Ectodermal cell (in vitro differentiated cells): ENCODE measurements around the gene TCAIM.
"Not testable (repeated sequence)": the region's sequence is repeated elsewhere in the genome, so short reads cannot be mapped to it uniquely, and the experiment has no call there.

Experiments
- H3K27ac ChIP-seq: 2 replicates; pipeline ENCODE4 v1.7.0; 2013; ENCODE audit warnings: mild to moderate bottlenecking, low read depth, low read length; ENCODE audit not compliant: insufficient read depth, poor library complexity, severe bottlenecking
- H3K27me3 ChIP-seq: 2 replicates; pipeline ENCODE4 v1.7.0; 2013; ENCODE audit warnings: mild to moderate bottlenecking, low read length; ENCODE audit not compliant: insufficient read depth, control insufficient read depth, poor library complexity, severe bottlenecking
- H3K36me3 ChIP-seq: one replicate; pipeline ENCODE4 v1.7.0; 2013; ENCODE audit warnings: low read length; ENCODE audit not compliant: control insufficient read depth, insufficient read depth
- H3K4me1 ChIP-seq: one replicate; pipeline ENCODE4 v1.7.0; 2013; ENCODE audit warnings: low read length; ENCODE audit not compliant: control insufficient read depth, insufficient read depth
- H3K4me3 ChIP-seq: 2 replicates; pipeline ENCODE4 v1.7.0; 2013; ENCODE audit warnings: low read depth, low read length, control low read depth; ENCODE audit not compliant: insufficient read depth
- H3K9me3 ChIP-seq: 2 replicates; pipeline ENCODE4 v1.7.0; 2013; ENCODE audit warnings: mild to moderate bottlenecking, low read length, moderate library complexity; ENCODE audit not compliant: control insufficient read depth
- WGBS, 2 experiments: methylation state at CpG; one replicate each; pipeline ENCODE4 v1.1.7; 2013; ENCODE audit warnings: missing lambda C conversion rate in 2 of 2; 5-methylcytosine and 5-hydroxymethylcytosine counted together

TCAIM gene

DNA sequence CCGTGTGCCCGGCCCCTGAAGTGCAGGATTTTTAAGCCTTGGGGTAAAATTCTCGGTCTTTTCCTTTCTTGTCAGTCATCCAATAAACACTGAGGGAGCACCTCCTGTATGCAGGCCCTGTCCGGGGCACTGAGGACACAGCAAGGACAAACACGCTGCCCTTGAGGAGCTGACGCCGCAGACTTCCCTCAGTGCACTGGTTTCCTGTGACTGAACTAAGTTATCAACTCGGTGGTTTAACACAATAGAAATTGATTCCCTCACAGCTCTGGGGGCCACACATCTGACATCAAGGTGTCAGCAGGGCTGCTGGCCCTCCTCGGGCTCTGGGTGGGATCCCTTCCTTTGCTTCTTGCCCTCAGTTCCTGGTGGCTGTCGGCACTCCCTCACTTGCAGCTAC lies 73.8 kb downstream of the TCAIM start:
- 86 to 89% methylated on average over 10 of the region's 10 CpGs for WGBS, 2 experiments
- H3K9me3 ChIP-seq, result no peaks in the 10 kb centered on the region
- H3K4me3 ChIP-seq, result no peak overlapping the region
- no peaks in the 10 kb centered on the region for H3K36me3 ChIP-seq
- H3K27me3 ChIP-seq, result no peaks in the 10 kb centered on the region
- H3K4me1 ChIP-seq, result no peaks in the 10 kb centered on the region
- H3K27ac ChIP-seq, result no peak overlapping the region

DNA sequence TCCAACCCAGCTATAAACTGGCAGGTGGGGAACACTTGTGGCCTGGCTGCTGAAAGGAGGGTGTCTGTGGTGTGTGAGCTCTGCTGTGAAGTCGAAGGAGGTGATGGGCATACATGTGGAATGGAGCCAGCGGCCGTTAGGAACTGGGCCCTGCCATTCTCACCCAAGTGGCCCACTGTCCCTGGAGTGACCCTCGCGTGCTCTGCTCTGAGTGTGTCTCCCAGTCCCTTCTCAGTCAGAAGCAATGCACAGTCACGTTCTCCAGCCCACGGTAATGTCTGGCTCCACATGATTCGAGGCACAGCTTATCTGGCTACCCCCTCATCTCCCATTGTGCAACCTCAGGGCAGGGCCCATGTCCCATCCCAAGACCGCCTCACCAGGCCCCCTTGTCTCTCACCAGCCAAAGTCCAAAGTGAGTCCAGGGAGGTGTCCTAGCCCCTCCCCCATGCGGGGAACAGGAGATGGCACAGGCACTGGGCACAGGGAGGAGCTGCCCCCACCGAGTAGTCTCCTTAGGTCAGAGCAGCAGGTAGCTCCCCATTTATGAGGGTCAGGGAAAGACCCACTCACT lies 76.0 kb downstream of the TCAIM start:
- Histone ChIP-seq H3K9me3 (no peaks in the 10 kb centered on the region), H3K27me3 (no peaks in the 10 kb centered on the region), H3K36me3 (no peaks in the 10 kb centered on the region), H3K27ac (no peak overlapping the region), H3K4me1 (no peaks in the 10 kb centered on the region), H3K4me3 (no peak overlapping the region)
- 93 to 94% methylated on average over 11 of the region's 11 CpGs for WGBS, 2 experiments

DNA sequence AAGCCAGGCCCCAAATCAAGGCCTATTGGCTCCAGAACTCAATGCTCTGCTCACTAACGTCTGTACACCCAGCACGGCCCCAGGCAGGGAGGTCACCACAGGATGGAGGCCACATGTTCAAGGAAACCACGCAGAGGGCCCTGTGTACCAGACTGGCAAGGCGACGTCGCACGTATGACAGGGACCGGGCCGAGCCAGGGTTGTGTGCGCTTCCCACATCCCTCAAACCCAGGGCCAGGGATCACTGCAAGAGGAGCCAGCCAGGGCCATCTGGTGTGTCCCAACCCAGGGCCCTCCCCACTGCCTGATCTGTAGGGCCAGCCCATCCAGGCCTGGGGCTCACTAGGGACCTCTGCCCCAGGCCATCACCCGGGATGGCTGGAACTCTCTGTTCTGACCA lies 76.9 kb downstream of the TCAIM start:
- H3K27me3 ChIP-seq, result no peaks in the 10 kb centered on the region
- WGBS, 2 experiments, result 94 to 95% methylated on average over 11 of the region's 11 CpGs
- H3K9me3 ChIP-seq, result no peaks in the 10 kb centered on the region
- no peaks in the 10 kb centered on the region for H3K4me1 ChIP-seq
- no peaks in the 10 kb centered on the region for H3K36me3 ChIP-seq
- no peak overlapping the region for H3K4me3 ChIP-seq
- no peak overlapping the region for H3K27ac ChIP-seq

DNA sequence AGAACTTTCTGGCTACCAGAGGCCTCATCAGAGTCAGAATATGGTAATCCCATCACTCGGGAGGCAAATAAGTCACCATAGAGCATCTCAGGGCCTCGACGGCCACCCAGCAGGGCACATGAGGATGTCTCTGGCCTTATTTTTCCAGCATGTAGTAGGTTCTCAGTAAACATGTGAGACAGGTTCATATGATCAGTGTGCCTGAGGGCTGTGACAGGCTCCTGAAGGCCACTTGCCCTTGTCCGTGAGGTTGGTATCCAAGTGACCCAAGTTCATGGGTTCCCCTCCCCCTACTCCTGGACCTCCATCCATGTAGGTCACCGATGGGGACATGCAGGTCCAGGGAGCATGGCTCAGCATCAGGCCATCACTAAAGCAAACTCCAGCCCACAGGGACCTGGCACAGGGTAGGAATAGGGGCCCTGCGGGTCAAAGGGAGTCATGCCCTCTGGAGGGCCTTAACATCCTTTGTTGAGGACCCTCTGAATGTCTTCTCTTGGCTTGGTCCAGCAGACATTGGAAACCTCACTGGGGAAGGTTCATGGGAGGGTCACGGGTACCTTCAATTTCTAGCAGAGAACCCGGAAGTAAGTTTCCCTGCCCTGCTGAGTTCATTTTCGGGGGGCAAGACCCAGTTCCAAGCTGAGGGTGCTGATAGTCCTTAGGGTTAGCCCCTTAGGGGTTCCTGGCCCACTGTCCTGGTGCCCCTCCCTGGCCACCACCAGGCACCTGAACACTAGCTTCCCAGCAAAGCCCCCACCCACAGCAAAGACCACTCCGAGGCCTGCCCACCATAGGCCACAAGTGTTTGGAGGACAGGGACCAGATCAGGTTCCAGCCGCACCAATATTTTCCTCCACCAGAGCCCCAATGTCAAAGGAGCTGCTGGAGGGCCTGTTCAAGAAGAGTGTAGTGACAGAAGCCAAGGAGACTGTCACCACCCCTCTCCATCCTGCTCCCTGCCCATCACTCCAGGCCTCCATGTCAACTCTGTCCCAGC lies 77.8 kb downstream of the TCAIM start:
- no peaks in the 10 kb centered on the region for H3K36me3 ChIP-seq
- no peak overlapping the region for H3K4me3 ChIP-seq
- 92 to 94% methylated on average over 11 of the region's 11 CpGs for WGBS, 2 experiments
- no peaks in the 10 kb centered on the region for H3K27me3 ChIP-seq
- H3K27ac ChIP-seq, result no peak overlapping the region
- no peaks in the 10 kb centered on the region for H3K9me3 ChIP-seq
- H3K4me1 ChIP-seq, result no peaks in the 10 kb centered on the region

DNA sequence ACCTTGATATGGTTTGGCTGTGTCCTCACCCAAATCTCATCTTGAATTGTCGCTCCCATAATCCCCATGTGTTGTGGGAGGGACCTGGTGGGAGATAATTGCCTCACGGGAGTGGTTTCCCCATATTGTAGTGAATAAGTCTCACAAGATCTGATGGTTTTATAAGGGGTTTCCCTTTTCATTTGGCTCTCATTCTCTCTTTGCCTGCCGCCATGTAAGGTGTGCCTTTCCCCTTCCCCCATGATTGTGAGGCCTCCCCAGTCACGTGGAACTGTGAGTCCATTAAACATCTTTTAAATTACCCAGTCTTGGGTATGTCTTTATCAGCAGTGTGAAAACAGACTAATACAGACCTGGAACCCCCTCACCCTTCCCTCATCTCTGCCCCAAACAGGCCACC lies 79.6 kb downstream of the TCAIM start:
- 92 to 96% methylated on average over 4 of the region's 4 CpGs for WGBS, 2 experiments
- H3K27ac ChIP-seq, result not testable (repeated sequence)

DNA sequence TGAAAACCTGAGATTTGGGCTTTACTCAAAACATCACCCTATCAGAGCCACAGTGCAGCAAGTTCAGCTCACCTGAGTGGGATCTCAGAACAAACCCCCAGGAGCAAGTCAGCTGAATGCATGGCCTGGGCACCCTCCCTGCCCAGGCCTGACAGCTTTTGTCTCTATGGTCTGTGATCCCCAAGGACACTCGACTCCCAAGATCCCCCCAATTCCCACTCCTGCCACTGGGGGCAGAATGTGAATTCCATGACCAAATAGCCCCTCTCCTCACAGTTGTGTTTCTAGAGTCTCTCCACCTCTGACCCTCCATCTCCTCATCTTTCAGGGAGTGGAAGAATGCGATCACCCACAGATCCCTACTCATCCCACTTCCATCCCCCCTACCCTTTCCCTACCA lies 80.0 kb downstream of the TCAIM start:
- Histone ChIP-seq H3K27me3 (no peaks in the 10 kb centered on the region), H3K4me3 (no peak overlapping the region), H3K27ac (no peak overlapping the region), H3K9me3 (no peaks in the 10 kb centered on the region), H3K36me3 (no peaks in the 10 kb centered on the region), H3K4me1 (no peaks in the 10 kb centered on the region)
- WGBS, 2 experiments, result 86 to 91% methylated on average over 2 of the region's 2 CpGs

More for the DNA sequence above, 79.6 kb downstream of the TCAIM start:
- H3K4me1 ChIP-seq, H3K9me3 ChIP-seq, H3K36me3 ChIP-seq, H3K27me3 ChIP-seq, H3K4me3 ChIP-seq: not testable (repeated sequence)

DNA sequence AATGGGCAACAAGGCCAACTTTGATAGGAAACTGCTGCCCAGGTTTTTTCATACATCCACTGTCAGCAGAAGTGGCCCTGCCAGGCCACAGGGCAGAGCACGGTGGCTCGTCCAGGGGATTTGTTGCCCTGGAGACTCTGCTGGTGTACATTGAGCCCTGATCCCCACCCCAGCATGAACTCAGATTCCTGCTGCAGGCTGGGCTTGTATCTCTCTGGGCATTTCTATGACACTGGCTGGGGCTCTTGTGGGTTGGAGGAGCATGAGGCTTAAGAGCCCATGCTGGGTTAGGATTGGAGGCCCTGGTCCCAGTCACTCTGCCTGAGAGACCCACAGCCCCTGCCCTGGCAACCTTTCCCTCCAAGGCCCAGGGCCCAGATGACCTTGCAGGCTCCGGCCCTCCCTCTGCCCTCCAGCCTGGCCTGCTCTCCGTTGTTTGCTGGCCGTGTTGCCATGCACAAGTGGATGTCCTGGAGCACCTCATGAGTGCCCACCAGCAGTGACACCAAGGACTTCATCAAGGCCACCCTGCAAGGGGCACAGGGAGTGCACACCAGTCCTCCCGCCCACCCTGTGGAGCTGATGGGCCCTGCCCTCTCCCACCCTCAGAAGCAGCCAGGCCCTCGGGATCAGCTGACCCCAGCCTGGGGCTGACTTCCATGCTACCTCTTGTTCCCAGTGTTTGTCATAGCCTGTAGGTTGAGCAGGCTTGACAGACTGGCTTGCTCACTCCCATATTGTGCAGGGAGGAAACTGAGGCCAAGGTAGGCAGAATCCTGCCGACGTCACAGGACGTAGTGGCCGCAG lies 80.8 kb downstream of the TCAIM start:
- Histone ChIP-seq H3K9me3 (no peaks in the 10 kb centered on the region), H3K27me3 (no peaks in the 10 kb centered on the region)
- 72 to 77% methylated on average over 11 of the region's 11 CpGs for WGBS, 2 experiments

DNA sequence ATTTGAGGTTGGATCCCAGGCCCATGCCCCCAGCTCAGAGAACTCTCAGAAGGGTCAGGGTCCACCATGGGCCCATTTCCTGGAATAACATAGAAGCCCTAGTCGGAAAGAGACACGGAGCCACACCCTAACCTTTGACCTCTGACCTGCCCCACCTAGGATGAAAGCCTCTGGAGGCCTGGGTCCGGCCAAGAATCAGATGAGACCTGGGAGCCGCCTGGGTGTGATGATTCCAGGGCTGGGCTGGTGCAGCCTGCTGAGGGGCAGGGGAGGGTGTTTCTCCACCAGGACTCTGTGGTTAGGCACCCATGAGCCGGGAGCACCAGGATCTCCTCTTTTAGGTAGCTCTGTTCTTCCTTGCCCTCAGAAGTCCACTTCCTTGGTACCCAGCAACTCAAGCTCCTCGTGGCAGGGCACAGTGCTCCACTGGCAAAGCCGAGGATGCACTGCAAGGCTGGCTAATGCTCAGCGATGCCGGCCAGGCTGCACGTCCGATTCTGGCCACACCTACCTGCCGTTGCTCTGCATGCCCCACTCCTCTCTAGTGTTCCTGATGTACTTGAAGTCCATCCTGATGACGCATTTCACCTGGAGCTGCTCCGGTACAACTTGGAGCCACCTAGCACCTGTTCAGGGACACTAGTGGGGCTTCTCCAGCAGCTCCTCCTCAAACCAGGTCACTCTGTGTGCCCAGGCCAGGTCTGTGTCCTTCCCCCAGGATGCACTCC lies 81.5 kb downstream of the TCAIM start:
- H3K4me3 ChIP-seq, result no peak overlapping the region
- WGBS, 2 experiments, result 92% methylated on average over 14 of the region's 14 CpGs
- no peaks in the 10 kb centered on the region for H3K36me3 ChIP-seq
- no peaks in the 10 kb centered on the region for H3K9me3 ChIP-seq
- H3K4me1 ChIP-seq, result no peaks in the 10 kb centered on the region
- H3K27me3 ChIP-seq, result no peaks in the 10 kb centered on the region
- H3K27ac ChIP-seq, result no peak overlapping the region

More for the DNA sequence above, 80.8 kb downstream of the TCAIM start:
- no peaks in the 10 kb centered on the region for H3K4me1 ChIP-seq
- no peak overlapping the region for H3K4me3 ChIP-seq
- H3K27ac ChIP-seq, result no peak overlapping the region
- H3K36me3 ChIP-seq, result no peaks in the 10 kb centered on the region

DNA sequence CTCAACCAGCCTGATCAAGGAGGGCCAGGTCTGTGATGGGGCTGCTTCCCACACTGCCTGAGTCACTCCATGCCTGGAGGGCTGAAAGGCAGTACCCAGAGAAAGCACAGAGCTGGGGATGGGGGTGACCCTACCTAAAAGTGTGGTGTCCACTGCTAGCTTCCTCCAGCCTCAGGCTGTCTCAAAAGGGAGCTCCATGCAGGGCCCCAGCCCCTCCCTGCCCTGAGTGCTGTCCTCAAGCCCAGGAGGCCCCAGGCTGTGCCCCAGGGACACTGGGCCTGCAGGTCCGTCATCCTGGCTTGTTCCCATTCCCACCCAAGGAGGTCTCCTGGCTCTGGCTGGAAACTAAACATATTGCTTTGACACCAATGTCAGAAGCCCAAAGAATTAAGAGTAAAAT lies 82.1 kb downstream of the TCAIM start:
- Histone ChIP-seq H3K27ac (no peak overlapping the region), H3K27me3 (no peaks in the 10 kb centered on the region), H3K9me3 (no peaks in the 10 kb centered on the region), H3K4me3 (no peak overlapping the region), H3K36me3 (no peaks in the 10 kb centered on the region), H3K4me1 (no peaks in the 10 kb centered on the region)
- WGBS, 2 experiments, result 91 to 92% methylated on average over 1 of the region's 1 CpG
